Measurements from ENCODE around the gene MRTFA.
A peak's percentile ranks its signal among the peaks of the same experiment; 100 is the strongest.

The MRTFA gene

DNA sequence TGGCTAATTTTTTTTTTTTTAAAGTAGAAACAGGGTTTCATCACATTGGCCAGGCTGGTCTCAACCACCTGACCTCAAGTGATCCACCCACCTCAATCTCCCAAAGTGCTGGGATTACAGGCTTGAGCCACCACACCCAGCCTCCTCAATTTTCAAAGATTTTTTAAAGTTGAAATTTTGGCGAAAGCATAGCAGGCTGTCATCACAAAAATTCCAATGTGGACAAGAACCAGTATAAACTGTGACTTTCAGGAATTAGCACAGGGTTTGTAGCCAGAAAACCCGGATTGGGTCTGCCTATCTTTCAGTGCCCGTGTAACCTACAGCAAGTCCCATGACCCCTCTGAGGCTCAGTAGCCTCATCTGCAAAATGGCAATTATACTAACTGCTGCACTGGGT, 185.9 kb downstream of the MRTFA start:
- DNase-seq, result no peak

DNA sequence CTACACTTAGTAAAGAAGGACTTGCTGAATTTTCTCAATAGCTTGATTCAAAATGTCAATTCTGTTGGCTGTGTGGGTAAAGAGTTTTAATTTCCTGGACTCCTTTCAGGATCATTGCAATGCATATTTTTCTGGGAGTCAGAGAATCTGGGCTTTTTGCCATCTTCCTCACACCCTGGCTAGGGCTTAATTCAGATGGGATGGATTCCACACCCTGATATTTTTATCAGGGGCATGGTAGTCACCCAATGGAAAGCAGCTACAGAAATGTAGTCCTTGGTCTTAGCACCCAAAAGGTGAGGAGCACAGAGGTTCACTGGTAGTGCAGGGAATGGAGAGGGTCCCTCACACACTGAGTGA, 186.9 kb downstream of the MRTFA start:
- DNase-seq, result no peak

DNA sequence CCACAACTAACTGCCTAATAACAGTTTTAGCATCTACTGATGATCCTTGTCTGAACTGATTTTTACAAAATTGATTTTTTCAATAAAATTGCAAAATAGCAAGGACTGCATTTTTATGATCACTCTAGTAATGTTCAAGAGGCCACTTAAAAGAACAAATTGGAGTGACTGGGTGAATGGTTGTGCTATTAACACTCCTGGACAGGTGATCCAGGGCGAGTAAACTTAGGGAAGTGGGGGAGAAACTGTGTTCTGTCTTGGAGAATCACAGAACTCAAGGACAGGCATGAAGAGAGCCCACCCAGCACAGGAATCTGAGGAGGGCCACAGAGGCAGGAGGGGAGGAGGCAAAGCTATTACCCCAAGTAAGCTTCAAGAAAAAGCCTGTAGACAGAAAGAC, 190.3 kb downstream of the MRTFA start:
- no peak for DNase-seq

DNA sequence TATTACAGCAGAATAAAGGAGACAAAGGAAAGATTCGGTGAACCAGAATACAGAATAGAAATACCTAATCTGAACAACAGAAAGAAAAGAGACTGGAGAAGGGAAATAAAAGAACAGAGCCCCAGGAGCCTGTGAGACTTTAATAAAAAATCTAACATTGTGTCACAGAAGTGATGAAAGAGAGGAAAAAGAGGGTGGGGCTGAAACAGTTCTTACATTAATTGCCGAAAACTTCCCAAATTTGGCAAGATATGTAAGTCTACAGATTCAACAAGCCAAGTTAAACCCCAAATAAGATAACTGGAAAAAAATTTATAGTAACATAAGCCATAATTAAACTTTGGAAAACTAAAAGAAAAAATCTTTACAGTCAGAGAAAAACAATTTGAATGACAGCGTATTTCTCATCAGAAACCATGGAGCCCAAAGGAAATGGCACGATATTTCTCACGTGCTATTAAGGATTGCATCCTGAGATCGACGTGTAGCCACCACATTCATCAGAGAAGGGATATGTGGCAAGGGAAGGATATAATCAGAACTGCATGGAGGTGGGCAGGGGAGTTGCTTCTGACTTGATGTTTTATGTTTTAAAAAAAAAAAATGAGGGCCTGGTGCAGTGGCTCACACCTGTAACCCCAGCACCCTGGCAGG, 192.2 kb downstream of the MRTFA start:
- DNase-seq, result no peak

DNA sequence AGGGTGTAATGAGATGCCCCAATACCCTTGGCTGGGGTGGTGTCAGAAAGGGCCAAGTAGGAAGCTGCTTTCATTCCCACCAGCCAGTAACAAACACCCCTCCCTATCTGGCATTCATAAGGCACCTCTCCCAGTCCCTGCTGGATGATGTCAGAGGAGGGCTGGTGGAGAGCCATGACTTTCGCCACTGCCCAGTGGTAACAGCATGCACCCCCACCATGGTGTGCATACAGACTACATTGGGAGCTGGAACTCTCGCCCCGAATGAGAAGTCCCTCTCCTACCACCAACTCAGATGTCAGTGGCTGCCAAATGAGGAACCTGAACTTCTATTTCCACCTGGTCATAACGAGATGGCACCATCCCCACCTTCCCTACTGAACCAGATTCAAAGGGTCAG, 192.8 kb downstream of the MRTFA start:
- DNase-seq, result no peak

DNA sequence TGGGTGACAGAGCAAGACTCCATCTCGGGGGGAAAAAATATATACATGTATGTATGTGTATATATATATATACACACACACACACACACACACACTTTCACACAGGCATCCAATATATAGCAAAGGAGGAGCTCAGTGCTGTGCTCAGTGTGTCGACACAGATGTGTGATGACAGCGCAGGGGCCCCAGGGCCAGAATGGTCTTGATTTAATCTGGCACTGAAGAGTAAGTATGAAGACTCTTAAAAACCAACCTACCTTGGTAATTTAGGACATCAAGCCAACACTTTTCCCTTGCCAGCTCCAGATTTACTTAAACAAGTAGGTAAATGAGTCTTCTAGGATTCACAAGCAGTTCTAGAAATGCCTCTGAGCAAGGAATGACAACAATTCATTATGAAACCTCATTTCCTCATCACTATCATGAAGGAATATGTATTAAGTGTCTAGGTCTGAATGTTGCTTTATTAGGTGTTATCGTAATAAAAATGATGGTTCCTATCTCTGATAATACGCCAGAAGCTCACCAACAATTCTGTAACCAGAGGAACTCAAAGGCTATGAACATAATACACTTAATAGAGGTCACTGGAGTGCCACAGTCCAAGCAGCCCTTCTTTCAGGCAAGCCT, 194.6 kb downstream of the MRTFA start:
- DNase-seq, result no peak

DNA sequence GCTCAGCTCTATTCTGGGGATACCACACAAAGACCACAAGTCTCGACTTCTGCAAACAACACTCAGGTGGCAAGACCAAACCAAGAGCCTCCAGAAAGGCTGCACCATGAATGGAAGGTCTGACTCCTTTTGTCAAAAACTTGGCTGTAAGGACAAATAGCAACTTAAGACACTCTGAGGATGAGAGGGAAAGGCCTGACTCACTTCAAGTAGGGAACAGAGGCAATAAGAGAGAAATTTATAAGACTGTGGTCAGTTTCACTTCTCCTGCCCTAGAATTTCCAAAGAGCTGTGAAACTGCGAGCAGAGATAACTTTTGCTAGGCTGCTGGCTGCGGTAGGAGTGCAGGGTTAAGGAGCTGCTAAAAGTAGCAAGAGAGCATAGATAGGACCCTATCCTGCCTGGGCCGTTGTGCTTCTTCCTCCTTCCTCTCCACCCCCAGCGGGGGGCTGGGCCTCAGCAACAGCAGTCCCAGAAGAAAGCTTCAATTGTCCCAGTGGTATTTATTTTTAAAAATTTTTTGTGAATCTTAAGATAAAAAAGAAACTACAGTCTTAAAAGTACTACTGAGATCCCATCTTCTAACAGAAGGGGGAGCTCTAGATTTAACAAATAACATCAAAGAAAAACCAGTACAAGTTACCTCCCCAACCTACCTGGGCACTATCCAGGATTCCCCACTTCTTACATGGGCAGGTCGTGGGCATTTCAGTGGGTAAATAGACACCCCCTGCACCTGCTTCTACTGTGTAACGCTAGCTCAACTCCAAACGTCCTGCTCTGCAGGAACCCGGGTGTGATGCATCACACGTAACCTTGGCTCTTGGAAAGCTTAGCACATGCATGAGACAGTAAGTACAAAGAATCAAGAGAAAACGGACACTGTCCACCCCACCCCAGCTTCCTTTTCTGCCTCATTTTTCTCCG, 199.8 kb downstream of the MRTFA start:
- DNase-seq, result peak; percentile 89 to 94

DNA sequence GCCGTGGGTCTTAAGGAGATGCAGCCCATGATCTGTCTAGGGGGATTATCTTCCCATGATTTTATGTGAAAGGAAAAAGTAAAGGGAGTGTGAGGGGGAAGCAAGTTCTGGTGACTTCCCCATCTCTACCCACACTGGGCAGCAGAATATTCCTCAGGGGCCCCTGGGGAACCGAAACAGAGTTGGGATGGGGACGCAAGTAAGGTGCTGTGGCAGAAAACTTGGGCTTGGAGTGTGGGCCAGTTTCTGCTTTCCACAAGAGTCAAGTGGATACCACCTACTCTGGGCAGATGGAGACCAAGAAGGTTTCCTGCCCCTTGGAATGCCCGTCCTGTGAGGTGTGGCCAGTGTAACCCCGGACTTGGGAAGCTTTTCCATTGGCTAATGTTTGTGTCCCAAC, 201.8 kb downstream of the MRTFA start:
- DNase-seq, result no peak

DNA sequence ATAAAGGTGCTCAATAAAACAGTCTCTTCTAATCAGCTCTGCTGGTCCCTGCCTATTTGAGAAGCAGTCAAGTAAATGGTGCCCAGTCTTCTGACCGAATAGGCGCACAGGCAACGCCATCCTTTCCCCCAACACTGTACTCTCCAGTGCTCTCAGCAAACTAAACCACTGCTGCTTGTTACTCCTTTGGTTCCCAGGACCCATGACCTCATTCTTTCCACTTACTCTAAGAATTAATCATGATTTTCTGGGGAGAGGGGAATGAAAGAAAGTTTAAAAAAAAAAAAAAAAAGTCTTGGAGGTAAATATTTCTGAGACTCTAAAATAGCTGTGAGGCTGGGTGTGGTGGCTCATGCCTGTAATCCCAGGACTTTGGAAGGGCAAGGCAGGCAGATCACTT, 202.4 kb downstream of the MRTFA start:
- no peak for DNase-seq

DNA sequence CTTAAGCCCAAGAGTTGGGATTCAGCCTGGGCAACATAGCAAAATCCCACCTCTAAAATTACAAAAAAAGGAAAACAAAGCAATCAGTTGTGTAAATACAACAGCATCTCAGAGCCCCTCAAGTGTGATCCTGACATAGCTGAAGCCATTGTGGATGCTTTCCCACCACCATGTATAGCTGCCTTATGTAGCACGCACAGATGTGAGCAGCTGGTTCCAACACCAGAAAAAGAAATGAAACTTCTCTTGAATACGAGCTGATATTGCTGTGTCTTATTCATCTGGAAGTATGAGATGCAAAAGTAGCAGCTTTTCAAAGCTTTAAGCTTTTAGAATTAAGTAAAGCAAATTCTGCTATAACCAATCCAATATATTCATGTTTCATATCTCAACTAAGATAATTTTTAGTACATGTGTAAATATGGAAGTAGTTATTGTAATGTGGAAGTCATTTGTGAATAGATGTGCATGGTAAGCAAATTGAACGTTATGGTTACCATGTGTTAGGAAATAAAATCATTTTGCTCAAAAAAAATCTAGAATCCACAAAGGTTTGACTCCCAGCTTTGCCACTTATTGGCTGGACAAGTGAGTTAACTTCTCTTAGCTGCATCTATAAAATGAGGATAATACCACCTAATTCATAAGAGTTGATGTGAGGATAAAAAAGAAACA, 203.0 kb downstream of the MRTFA start:
- DNase-seq, result no peak

DNA sequence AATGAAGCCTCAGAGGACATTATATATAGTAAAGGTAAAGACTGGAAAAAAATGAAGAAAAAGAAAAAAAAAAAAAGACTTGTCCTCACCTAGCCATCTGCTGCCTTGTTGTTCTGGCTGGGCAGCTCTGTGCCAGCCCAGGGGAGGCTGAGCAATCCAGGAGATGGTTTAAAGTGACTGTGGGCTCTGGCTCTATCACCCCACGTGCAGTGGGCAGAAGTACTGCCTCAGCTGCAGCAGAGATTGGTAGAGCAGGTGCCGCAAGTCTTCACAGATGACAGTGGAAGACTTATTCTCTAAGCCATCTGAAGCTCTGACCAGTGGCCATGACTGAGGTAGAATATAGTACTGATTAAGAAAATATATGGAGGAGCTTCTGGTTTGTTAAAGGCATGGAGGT, 203.9 kb downstream of the MRTFA start:
- DNase-seq, result no peak

DNA sequence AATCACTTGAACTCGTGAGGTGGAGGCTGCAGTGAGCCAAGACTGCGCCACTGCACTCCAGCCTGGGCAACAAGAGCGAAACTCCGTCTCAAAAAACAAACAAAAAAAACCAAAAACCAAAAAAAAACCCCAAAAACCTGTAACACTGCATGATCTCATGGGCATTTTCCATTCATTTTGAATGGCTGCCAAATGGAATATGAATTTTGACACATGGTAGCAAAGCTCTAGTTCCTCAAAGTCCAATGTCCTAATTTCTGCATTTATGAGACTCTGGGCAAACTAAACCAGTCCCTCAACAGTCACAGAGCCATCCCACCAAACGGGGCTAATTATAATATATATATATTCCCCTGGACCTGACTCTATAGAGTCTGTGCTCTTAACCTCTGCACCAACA, 204.4 kb downstream of the MRTFA start:
- peak; percentile 22 to 33 for DNase-seq

DNA sequence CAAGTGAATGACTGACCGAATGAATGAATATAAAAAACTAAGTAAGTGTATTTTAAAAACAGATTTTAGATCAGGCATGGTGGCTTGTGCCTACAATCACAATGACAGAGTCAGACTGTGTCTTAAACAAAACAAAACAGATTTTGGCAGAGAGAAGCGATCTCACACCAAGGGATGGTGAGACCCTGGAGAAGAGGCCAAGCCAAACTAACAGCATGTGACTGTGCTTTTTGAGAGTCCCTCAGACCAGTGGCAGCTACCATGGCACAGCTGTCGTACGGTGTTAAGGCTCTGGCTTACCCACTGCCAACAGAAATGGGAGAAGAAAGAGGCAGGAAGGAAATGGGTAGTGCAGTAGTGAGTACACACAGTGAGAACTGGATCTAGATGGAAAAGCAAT, 205.5 kb downstream of the MRTFA start:
- no peak for DNase-seq

DNA sequence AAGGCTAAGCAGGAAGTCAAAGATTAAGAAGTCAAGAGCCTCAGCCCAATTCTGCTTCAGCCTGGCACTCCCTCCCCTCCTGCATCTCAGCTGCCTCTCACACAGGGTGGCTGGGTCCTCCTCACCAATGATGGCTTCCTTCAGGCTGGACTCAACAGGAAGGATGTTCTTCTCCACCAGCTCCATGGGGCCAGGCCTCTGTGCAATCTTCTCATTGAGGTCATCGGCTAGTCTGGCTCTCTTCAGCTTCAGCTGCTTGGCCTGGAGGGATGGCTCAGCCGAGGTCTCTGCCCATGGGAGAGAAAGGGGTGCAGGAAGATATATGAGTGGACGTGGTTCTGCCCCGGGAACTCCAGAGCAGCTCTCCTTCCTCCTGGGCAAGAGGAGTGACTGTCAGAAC, 207.0 kb downstream of the MRTFA start:
- no peak for DNase-seq

DNA sequence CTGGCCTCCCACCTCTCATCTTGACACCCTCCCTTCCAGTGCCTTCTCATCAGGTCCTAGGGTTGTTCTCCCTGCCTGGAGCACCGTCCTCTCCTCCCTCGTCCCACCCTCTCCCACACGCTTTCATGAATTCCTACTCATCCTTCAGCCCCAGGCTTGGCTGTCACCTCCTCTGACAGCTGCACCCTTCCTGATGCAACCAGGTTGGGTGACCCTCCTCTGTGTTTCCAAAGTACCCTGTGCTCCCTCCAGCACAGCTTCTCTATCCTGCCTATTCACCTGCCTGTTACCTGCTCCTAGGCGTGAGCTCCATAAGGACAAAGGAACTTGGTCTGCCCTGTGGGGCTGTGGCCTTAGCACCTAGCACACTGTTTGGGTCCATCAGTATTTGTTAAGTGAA, 207.7 kb downstream of the MRTFA start:
- DNase-seq, result no peak

DNA sequence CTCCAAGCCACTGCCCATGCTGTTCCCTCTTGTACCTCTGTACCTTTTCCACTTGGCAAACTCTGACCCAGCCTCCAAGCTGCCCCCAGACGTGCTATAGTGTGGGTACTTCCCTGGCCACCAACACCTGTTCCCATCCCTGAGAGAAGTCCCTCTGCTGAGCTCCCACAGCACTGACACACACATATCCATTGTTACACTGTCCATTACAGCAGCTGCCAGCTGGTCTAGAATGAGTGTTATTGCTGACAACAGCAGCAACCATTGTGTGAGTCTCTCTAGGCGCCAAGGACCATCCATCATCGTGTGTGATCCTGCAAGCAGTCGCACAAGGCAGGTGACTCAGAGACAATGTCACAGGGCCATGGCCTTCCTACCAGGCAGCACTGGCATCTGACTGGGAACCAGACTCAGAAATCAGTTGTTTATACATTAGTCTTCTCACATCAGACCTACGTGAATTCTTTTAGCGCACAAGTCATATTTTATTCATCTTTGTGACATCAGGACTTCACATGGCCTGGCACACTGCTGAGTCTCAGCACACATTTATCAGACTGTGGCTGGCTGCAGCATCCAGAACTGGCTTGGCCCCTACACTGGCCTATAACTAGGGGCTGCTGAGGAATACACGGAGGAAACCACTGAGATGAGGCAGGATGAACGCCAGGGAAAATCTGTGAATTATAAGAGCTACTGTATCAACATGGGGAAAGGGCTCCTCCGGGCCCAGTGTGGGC, 209.8 kb downstream of the MRTFA start:
- no peak for DNase-seq

DNA sequence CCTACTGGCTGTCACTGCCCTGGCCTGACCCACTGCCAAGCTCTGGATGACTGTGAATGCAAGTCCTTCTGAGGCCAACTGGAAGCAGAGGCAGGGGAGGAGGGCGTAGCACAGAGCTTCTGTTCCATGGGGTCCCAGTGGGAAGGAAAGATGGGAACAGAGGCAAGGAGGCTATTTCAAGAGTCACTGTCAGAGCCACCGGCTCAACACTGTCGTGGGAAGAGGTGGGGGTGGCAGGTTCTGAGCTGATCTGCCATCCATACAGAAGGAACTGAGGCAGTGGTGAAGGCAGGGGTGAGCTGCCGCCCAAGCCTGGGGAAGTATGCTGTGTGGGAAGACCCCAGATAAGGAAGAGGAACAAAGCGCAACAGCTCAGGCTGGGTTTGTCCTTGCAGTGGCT, 211.4 kb downstream of the MRTFA start:
- DNase-seq, result peak; percentile 31 to 33

DNA sequence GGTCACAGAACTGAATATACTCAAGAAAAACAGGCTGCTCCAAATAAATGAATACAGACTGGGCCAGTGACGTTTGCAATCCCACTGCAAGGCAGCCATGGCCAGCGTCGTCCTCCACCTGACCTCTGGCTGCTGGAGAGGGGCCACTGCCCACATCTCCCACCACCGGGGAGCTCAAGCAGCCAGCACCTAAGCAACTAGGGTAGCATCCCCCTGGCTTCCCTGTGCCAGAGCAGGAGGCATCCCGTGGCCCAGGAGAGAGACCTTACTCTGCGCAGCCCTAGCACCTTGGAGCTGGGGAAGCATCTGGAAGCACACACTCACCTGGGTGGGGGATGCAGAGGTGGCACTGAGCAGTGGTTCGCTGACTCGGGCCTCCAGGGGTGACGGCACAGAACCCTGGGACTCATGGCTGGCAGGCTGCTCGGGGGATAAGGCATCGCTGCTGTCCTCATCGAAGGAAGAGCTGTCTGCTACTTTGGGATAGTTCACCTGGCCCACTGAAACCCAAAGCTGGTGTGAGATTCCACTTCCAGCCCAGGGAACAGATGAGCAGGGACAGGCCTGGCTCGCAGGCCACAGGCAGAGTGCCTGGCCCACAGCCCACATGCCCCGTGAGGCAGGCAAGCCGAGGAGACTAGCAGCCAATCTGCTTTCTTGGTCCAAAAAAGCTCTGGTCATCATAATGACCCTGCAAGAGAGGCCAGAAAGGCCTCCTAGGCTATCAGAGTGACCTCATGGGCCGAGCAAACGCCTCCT, 212.5 kb downstream of the MRTFA start:
- no peak for DNase-seq

DNA sequence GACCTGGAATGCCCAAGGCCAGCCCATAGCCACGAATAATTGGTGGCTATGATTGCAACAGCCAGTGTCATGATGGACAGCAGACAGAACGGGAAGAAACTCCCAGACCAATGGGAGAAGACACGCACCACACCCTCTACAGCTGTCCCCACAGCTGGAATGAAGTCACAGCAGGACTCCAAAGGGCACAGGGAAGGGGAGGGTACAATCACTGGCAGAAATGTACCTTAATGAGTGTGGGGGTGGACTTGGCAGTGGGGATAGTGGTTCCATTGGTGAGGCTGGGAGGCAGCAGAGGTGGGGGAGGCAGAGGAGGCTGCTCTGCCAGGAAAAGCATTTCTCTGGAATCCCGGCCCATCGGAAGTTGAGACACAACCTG, 213.2 kb downstream of the MRTFA start:
- DNase-seq, result no peak

DNA sequence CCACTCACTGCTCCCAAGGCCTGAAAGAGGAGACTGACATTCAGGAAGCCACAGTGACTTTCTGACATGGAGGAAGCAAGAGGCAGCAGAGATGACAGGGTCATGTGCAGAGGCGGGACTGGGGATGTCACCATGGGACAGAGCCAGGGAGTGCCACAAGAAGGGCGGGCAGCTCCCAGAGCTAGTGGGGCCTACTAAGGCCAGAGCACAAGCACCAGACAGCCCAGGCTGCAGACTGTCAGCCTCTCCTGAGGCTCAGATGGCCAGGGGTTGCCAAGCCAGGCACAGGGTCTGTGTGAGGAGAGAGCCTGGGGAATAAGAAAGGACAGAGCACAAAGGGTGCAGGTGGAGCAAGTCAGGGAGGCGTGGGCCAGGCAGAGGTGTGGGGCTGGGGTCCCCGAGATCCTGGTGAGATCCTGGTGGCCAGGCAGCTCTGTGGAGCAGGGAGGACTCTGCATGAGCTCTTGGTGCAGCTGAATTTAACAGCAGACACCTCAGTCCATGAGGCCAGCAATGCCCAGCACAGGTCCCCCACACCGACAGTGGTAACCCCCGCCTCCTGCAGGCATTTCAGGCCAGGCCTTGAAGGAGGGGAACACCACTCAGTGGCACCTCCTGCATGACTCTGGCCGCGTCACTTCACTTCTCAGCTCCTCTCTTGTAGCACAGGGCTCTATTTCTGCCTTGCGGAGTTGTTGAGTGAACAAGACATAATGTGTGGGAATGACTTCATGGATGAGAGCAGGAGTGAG, 213.8 kb downstream of the MRTFA start:
- DNase-seq, result peak; percentile 48 to 66

DNA sequence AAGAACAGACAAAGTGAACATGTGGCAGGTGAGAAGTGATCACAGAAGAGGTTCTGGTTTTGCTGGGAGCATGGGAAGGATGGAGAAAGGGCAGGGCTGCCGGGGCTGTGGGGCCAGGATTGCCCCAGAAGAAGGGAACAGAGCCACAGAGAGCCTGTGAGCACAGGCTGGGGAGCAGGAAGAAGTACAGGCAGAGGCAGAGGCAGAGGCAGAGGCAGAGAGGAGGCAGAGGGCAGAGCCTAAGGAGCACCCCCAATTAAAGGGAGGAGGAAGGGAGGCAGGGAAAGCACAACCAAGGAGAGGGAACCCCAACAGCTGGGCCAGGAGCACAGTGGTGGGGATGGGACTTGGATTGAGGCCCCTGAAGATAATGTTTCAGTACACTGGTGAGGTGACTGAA, 214.6 kb downstream of the MRTFA start:
- DNase-seq, result no peak

DNA sequence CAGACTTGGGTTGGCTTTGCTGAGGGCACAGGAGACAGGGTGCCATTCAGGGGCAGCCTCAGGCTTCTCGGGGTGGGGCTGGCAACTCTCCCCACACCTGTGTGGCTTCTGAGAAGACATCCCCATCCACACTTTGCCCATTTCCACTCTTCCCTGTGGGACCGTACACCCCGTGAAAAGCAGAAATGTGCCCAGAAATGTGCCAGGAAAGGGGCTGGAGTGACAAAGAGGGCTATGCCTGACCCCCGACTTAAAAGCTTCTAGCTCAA, 215.5 kb downstream of the MRTFA start:
- DNase-seq, result no peak

Data from Kasumi-1 (cell line).